BLaER1 treated with 17β-estradiol and CSF1 and Interleukin-3, amounts not matched to agents 10 nM and 100 nM (cell line): ENCODE measurements around the gene ESR1.

Experiments
- H3K27ac ChIP-seq, 11 experiments: shearing (Covaris generic); formaldehyde crosslinking; 2 replicates each; pipeline ENCODE4 v1.8.1; 2022
- H3K27me3 ChIP-seq, 11 experiments: shearing (Covaris generic); formaldehyde crosslinking; 2 replicates each; pipeline ENCODE4 v1.8.1; 2022
- H3K36me3 ChIP-seq, 11 experiments: shearing (Covaris generic); formaldehyde crosslinking; 2 replicates each; pipeline ENCODE4 v1.8.1; 2022
- H3K4me1 ChIP-seq, 10 experiments: shearing (Covaris generic); formaldehyde crosslinking; 2 replicates each; pipeline ENCODE4 v1.8.1; 2022
- H3K4me2 ChIP-seq, 11 experiments: shearing (Covaris generic); formaldehyde crosslinking; 2 replicates each; pipeline ENCODE4 v1.8.1; 2022
- H3K4me3 ChIP-seq, 10 experiments: shearing (Covaris generic); formaldehyde crosslinking; 2 replicates each; pipeline ENCODE4 v1.8.1; 2022
- H3K9ac ChIP-seq, 11 experiments: shearing (Covaris generic); formaldehyde crosslinking; 2 replicates each; pipeline ENCODE4 v1.8.1; 2022
- H3K9me3 ChIP-seq, 11 experiments: shearing (Covaris generic); formaldehyde crosslinking; replicated peaks in 1 of 11; 2 replicates each; pipeline ENCODE4 v1.8.1; 2022
- H4K20me1 ChIP-seq, 11 experiments: shearing (Covaris generic); formaldehyde crosslinking; 2 replicates each; pipeline ENCODE4 v1.8.1; 2022
- Cebpa-rat ChIP-seq, 11 experiments: shearing (Covaris generic); IDR thresholded peaks; 2 replicates each; pipeline ENCODE4 v1.8.1; 2022

ESR1 gene

GRCh38 chr6:151900256-151900655, 92.8 kb downstream of the ESR1 start:
- H3K36me3 ChIP-seq = peaks cover 0 to 4% (median 0%) of the 10 kb centered on the region in 11 experiments; a peak in 1 of 22 replicates
- no peaks in the 10 kb centered on the region for H3K27me3 ChIP-seq
- no peaks in the 10 kb centered on the region for H3K4me1 ChIP-seq
- H3K4me2 ChIP-seq = no peak overlapping the region
- no peak overlapping the region for H3K4me3 ChIP-seq
- no peaks in the 10 kb centered on the region for H4K20me1 ChIP-seq
- no peak for TF ChIP-seq Cebpa-rat (IDR thresholded peaks at IDR 0.05)
- no peak overlapping the region for H3K9ac ChIP-seq
- peaks cover 12 to 34% (median 20%) of the 10 kb centered on the region in 11 experiments; a peak in 18 of 22 replicates for H3K9me3 ChIP-seq
- no peak overlapping the region for H3K27ac ChIP-seq

DNA sequence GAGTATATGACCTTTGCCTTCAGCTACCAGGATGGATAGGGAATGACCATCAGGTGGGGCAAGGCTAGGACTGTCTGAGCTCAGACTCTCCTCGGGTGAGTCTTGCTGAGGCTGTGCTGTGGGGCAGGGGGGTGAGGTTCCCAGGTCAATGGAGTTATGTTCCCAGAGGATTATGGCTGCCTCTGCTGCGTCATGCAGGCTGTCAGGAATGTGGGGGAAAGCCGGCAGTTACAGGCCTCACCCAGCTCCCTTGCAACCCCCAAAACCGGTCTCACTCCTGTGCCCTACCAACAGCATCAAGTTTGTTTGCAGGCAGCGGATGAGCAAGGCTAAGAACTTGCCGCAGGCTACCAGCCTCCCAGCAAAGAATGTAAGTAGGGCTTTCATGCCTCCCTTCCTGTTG, 93.5 kb downstream of the ESR1 start:
- H3K36me3 ChIP-seq = peaks cover 0 to 4% (median 0%) of the 10 kb centered on the region in 11 experiments; a peak in 1 of 22 replicates

DNA sequence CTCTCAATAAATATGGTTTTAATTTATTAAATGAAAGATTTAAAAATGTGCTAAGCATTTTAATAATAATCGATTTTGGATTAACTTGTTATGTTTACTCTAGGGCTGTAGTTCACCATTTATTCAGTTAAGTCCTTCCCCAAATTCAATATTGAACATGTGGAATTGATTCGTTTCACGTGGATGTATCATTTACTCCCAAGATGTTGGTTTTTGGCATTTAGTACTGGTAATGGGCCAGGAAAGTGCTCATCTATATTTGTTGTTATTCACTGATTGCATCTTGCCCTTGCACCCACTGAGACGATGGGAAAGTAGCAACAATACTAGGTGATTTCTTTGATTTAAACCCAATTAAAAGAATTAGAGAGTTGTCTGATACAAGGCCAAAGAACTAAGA, 97.1 kb downstream of the ESR1 start:
- H4K20me1 ChIP-seq = no peaks in the 10 kb centered on the region
- no peak overlapping the region for H3K4me2 ChIP-seq
- H3K27me3 ChIP-seq = no peaks in the 10 kb centered on the region
- H3K9me3 ChIP-seq = peaks cover 0 to 14% (median 8%) of the 10 kb centered on the region in 11 experiments; a peak in 8 of 22 replicates
- H3K9ac ChIP-seq = no peak overlapping the region
- H3K4me3 ChIP-seq = no peak overlapping the region
- TF ChIP-seq Cebpa-rat (IDR thresholded peaks at IDR 0.05) = no peak
- peaks cover 0 to 4% (median 0%) of the 10 kb centered on the region in 11 experiments; a peak in 1 of 22 replicates for H3K36me3 ChIP-seq
- no peaks in the 10 kb centered on the region for H3K4me1 ChIP-seq
- no peak overlapping the region for H3K27ac ChIP-seq

More for the DNA sequence above, 93.5 kb downstream of the ESR1 start:
- H3K4me1 ChIP-seq = no peaks in the 10 kb centered on the region
- peaks cover 12 to 29% (median 20%) of the 10 kb centered on the region in 11 experiments; a peak in 18 of 22 replicates for H3K9me3 ChIP-seq
- H3K27ac ChIP-seq = no peak overlapping the region
- no peaks in the 10 kb centered on the region for H3K27me3 ChIP-seq
- H3K9ac ChIP-seq = no peak overlapping the region
- no peaks in the 10 kb centered on the region for H4K20me1 ChIP-seq
- H3K4me3 ChIP-seq = no peak overlapping the region
- no peak for TF ChIP-seq Cebpa-rat (IDR thresholded peaks at IDR 0.05)
- no peak overlapping the region for H3K4me2 ChIP-seq

GRCh38 chr6:151905072-151905471, 97.6 kb downstream of the ESR1 start:
- Histone ChIP-seq H4K20me1 (no peaks in the 10 kb centered on the region), H3K4me1 (no peaks in the 10 kb centered on the region), H3K4me3 (no peak overlapping the region), H3K9me3 (peaks cover 0 to 10% (median 5%) of the 10 kb centered on the region in 11 experiments; a peak in 8 of 22 replicates), H3K4me2 (no peak overlapping the region), H3K9ac (no peak overlapping the region), H3K27me3 (no peaks in the 10 kb centered on the region), H3K27ac (no peak overlapping the region), H3K36me3 (peaks cover 0 to 4% (median 0%) of the 10 kb centered on the region in 11 experiments; a peak in 1 of 22 replicates)
- TF ChIP-seq Cebpa-rat (IDR thresholded peaks at IDR 0.05) = no peak

DNA sequence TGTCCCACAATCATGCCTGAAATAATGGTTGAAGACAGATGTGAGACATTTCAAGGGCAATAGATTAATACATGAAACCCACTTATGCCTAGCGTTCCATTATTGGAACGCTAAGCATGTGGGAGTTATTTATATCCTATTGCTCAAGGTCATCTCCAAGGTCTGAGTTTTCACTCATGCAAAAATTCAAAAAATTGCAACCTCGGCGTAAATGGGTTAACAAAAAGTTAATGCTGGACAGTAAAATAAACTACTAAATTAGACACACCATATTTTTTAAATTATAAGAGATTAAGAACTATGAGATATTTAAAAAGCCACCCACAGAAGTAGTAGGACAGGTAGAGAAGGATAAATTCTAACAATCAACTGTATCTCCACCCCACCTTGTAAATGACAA, 98.4 kb downstream of the ESR1 start:
- Histone ChIP-seq H3K9me3 (peaks cover 0 to 3% (median 0%) of the 10 kb centered on the region in 11 experiments; a peak in 2 of 22 replicates), H3K4me1 (no peaks in the 10 kb centered on the region), H3K27ac (no peak overlapping the region), H3K36me3 (peaks cover 0 to 4% (median 0%) of the 10 kb centered on the region in 11 experiments; a peak in 1 of 22 replicates), H3K4me3 (no peak overlapping the region), H3K4me2 (no peak overlapping the region), H4K20me1 (no peaks in the 10 kb centered on the region), H3K27me3 (no peaks in the 10 kb centered on the region), H3K9ac (no peak overlapping the region)
- TF ChIP-seq Cebpa-rat (IDR thresholded peaks at IDR 0.05) = no peak

- Histone ChIP-seq H3K4me3 (no peak overlapping the region), H3K36me3 (no peaks in the 10 kb centered on the region), H4K20me1 (no peaks in the 10 kb centered on the region), H3K4me2 (no peak overlapping the region), H3K27ac (no peak overlapping the region), H3K27me3 (no peaks in the 10 kb centered on the region), H3K4me1 (no peaks in the 10 kb centered on the region), H3K9ac (no peak overlapping the region), H3K9me3 (no peaks in the 10 kb centered on the region)
- TF ChIP-seq Cebpa-rat (IDR thresholded peaks at IDR 0.05) = no peak
These were observed 103.9 kb downstream of the ESR1 start for GRCh38 chr6:151911401-151911800.

GRCh38 chr6:151914484-151914883, 107.0 kb downstream of the ESR1 start:
- no peak overlapping the region for H3K4me3 ChIP-seq
- H3K9me3 ChIP-seq = no peaks in the 10 kb centered on the region
- no peak overlapping the region for H3K4me2 ChIP-seq
- no peaks in the 10 kb centered on the region for H3K27me3 ChIP-seq
- H3K36me3 ChIP-seq = no peaks in the 10 kb centered on the region
- H3K4me1 ChIP-seq = no peaks in the 10 kb centered on the region
- TF ChIP-seq Cebpa-rat (IDR thresholded peaks at IDR 0.05) = no peak
- no peaks in the 10 kb centered on the region for H4K20me1 ChIP-seq
- no peak overlapping the region for H3K9ac ChIP-seq
- H3K27ac ChIP-seq = no peak overlapping the region

DNA sequence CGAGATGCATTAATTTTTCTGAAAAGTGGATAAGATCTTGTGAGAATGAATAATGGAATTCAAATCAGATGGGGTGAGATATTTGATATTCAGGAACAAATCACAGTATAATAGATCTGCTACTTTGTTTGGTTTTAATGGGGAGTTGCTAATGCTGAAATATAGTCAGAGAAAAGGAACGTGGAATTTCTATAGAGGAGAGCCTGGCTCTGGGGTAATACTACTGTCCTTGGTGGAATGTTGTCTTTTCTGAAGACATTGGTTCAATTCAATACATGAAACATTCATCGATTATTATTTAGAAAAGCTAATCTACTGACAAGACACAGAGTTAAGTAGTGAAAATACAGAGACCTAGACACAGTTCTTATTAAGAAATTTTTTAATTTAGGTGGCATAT, 108.6 kb downstream of the ESR1 start:
- Histone ChIP-seq H3K4me3 (no peak overlapping the region), H3K27ac (no peak overlapping the region), H3K36me3 (no peaks in the 10 kb centered on the region), H3K4me1 (no peaks in the 10 kb centered on the region), H3K27me3 (no peaks in the 10 kb centered on the region), H3K9ac (no peak overlapping the region), H3K4me2 (no peak overlapping the region), H3K9me3 (peaks cover 0 to 4% (median 0%) of the 10 kb centered on the region in 11 experiments; a peak in 2 of 22 replicates), H4K20me1 (no peaks in the 10 kb centered on the region)
- TF ChIP-seq Cebpa-rat (IDR thresholded peaks at IDR 0.05) = no peak

GRCh38 chr6:151916680-151917164, 109.2 kb downstream of the ESR1 start:
- Histone ChIP-seq H4K20me1 (no peaks in the 10 kb centered on the region), H3K9me3 (peaks cover 0 to 10% (median 0%) of the 10 kb centered on the region in 11 experiments; a peak in 2 of 22 replicates), H3K27ac (no peak overlapping the region), H3K9ac (no peak overlapping the region), H3K36me3 (no peaks in the 10 kb centered on the region), H3K4me2 (no peak overlapping the region), H3K4me1 (no peaks in the 10 kb centered on the region), H3K27me3 (no peaks in the 10 kb centered on the region), H3K4me3 (no peak overlapping the region)
- no peak for TF ChIP-seq Cebpa-rat (IDR thresholded peaks at IDR 0.05)
